ENCODE data around the gene TLE4.

TLE4 gene

DNA sequence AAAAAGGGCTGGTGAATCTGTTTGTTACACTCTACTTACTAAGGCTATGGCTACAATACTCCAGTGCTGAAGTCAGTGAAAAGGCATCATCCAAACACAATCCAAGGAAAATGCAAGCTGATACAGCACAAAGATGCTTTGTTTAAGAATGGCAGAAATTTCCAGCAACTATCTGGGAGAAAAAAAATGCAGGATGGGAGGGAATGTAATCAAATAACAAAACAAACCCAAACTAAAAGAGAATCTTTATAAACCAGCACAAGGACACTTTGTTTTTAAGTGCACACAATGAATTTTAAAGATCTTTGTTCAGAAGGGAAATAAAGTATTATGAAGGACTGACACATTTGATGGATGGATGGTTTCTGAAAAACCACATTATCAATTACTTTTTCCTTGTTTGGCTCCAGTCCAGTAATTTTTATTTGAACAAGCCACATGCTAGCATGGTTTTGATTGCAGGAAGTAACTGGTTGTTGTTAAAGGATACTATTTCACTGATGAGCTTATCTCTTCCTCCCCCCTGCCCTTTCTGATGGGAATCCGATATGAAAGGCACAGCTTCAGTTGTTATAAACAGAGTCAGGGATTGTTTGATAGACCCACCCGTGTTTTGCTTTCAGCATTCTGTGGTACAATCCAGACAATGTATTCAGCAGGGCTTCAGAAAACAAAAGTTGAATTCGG is 12.1 kb upstream of the TLE4 start:
- DNase-seq (ENCODE audit: insufficient read length) (no peak), FAIRE-seq (no peak)
- TF ChIP-seq POLR2AphosphoS5 (IDR thresholded peaks at IDR 0.05; ENCODE audit: low read depth, low read length) (no peak), TAF1 (IDR thresholded peaks at IDR 0.05; ENCODE audit: borderline replicate concordance, low read depth, low read length) (no peak), POLR2A (IDR thresholded peaks at IDR 0.05; ENCODE audit: low read depth, low read length) (no peak)

DNA sequence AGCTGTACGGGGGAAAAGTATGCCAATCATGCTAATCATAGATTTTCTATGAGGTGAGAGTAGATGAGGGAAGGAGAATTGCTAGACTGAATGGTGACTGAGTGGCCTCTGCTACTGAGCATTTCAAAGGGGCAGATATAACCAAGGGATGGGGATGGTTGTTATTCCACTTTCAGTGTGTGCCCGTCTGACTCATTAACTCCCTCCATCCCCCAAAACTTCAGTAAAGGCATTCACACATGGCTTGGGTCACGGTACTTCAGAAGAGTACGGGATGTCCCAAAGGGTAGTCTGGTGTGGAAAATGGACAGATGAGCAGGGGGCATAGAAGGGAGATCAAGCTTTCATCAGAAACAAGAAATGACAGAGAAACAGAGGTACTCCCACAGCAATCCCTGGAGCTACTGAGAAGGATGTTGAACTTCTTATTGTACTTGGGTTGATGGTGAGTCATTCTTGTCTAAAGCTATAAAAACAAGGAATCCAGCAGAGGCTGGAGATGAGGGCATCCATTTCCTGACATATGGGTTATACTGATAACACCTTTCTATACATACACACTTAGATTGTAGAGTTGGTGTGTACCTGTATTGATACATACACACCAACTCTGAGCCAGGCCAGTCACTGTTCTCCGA is 8.9 kb upstream of the TLE4 start:
- DNase-seq (ENCODE audit: insufficient read length) = no peak
- TF ChIP-seq TAF1 (IDR thresholded peaks at IDR 0.05; ENCODE audit: borderline replicate concordance, low read depth, low read length) (no peak), POLR2A (IDR thresholded peaks at IDR 0.05; ENCODE audit: low read depth, low read length) (no peak), POLR2AphosphoS5 (IDR thresholded peaks at IDR 0.05; ENCODE audit: low read depth, low read length) (no peak)
- FAIRE-seq = no peak

DNA sequence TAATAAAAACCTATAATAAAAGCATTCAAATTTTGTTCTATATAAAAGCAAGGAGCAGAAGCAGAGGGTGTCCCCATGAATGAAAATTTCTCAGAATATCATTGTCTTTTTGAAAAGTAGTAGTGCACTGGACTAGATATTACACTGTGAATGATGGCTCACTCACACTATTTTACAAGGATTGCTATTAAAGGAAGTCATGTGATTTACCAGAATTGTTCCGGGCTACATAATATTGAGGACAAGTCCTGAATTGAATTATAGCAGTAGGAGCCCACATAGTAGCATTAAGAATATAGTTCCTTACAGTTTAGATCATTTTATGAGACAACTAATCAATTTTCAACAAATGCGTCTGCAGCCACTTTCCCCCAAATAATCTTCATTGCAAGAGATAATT is 7.7 kb upstream of the TLE4 start:
- TF ChIP-seq TAF1 (IDR thresholded peaks at IDR 0.05; ENCODE audit: borderline replicate concordance, low read depth, low read length) (no peak), POLR2A (IDR thresholded peaks at IDR 0.05; ENCODE audit: low read depth, low read length) (no peak), POLR2AphosphoS5 (IDR thresholded peaks at IDR 0.05; ENCODE audit: low read depth, low read length) (no peak)
- no peak for FAIRE-seq
- no peak for DNase-seq (ENCODE audit: insufficient read length)

DNA sequence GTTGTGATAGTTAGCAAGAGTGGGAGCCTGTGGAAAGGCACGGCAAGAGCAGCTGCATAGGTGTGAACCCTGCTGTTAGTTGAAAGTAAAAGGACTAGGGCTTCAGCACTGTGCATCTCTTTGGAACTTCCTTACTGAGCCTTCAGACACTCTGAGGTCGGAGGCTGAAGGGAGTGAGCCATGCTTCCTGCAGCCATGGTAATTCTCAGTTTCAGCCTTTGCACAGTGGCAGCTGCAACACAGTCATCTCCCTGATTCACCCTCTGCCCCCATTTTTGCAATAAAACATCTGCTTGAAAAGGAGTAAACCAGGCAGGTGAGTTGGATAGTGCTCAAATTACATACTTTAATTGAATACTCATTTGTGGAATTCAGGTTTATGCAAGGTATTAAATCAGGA is 6.5 kb upstream of the TLE4 start:
- FAIRE-seq (no peak), DNase-seq (ENCODE audit: insufficient read length) (no peak)

DNA sequence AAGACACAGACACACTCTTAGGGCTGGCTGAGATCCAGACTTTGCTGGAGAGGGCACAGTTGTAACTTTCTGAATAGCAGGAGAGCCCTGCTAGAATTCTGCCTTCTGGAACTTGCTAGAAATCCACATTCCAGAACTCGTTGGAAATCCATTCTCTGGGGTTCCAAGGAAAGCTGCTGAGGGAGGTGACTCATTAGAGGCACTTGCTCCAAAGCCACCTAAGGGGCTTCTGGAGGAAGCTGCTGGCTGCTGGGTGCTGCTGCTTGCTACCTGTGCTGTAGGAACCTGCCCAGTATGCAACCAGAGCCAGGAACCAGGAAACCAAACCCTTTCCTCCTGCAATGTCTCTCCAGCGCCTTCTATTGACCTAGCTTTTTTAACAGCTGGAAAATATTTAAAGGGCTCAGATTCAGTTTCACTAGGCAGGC is 4.1 kb upstream of the TLE4 start:
- TF ChIP-seq TAF1 (IDR thresholded peaks at IDR 0.05; ENCODE audit: borderline replicate concordance, low read depth, low read length) = no peak
- TF ChIP-seq POLR2AphosphoS5 (IDR thresholded peaks at IDR 0.05; ENCODE audit: low read depth, low read length) = no peak
- TF ChIP-seq POLR2A (IDR thresholded peaks at IDR 0.05; ENCODE audit: low read depth, low read length) = no peak
- DNase-seq (ENCODE audit: insufficient read length) = no peak
- FAIRE-seq = no peak

More for the DNA sequence above, 6.5 kb upstream of the TLE4 start:
- TF ChIP-seq TAF1 (IDR thresholded peaks at IDR 0.05; ENCODE audit: borderline replicate concordance, low read depth, low read length) (no peak), POLR2AphosphoS5 (IDR thresholded peaks at IDR 0.05; ENCODE audit: low read depth, low read length) (no peak), POLR2A (IDR thresholded peaks at IDR 0.05; ENCODE audit: low read depth, low read length) (no peak)

DNA sequence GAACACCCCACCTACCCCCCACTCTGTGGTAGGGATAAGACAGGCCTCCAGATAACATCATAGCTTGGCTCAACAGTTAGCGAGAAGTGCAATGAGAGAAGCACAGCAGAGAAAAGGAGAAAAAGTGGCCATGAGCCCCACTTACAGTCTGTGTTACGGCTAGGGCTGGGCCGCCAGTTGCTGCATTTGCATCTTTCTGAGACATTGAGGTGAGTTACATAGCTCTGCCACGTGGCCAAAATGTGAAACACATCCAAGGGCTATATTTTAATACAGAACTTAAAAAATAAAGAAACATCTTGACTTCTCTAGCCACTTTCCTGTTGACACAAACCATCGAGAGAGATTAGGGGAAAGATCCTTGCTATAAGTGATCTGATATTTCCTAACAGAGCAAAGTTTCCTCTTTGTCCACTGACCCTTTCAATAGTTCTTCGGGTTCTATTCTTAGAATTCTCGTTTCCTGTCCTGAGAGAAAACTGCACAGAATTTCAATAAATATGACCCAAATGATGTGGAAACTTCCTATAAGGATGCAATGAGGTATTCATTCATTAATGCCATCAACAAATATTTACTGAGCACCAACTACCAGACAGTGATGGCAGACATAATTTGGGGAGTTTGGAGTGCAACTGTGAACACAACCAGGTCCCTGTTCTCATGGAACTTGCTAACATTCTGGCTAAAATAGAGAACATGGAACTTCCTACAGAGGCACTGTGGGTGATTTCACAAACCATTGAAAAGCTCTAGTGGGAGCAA is 3.2 kb upstream of the TLE4 start:
- TF ChIP-seq POLR2AphosphoS5 (IDR thresholded peaks at IDR 0.05; ENCODE audit: low read depth, low read length) (no peak), TAF1 (IDR thresholded peaks at IDR 0.05; ENCODE audit: borderline replicate concordance, low read depth, low read length) (no peak), POLR2A (IDR thresholded peaks at IDR 0.05; ENCODE audit: low read depth, low read length) (no peak)
- DNase-seq (ENCODE audit: insufficient read length) (no peak), FAIRE-seq (no peak)

DNA sequence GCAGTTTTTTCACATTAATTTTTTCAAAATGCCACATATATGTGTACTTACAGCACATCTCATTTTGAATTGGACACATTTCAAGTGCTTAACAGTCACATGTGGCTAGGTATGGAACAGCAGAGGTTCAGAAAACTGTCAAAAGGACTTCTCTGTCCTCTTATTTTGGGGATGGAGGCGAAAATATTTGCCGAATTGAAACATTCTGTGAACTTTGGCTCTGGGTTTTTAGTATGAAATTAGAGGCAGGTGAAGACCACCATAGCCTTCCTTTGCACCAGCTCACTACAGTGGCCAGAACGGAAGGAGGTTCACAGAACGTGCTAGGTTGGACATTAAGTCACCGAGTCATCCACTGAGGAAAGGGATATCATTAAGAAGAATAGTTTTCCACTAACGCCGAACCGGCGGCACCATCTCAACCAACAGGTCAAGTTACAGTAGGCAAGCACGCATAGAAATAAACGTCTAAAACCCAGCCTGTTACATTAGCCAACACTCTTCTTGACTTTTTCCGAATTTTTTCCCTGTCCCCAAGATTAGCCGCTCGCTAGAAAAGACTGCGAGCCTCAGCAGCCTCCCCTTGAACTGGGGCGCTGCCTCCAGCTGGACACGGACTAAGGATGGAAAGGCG is 1.8 kb upstream of the TLE4 start:
- TF ChIP-seq POLR2A (IDR thresholded peaks at IDR 0.05; ENCODE audit: low read depth, low read length) (no peak), TAF1 (IDR thresholded peaks at IDR 0.05; ENCODE audit: borderline replicate concordance, low read depth, low read length) (no peak), POLR2AphosphoS5 (IDR thresholded peaks at IDR 0.05; ENCODE audit: low read depth, low read length) (no peak)
- no peak for FAIRE-seq
- DNase-seq (ENCODE audit: insufficient read length) = no peak

DNA sequence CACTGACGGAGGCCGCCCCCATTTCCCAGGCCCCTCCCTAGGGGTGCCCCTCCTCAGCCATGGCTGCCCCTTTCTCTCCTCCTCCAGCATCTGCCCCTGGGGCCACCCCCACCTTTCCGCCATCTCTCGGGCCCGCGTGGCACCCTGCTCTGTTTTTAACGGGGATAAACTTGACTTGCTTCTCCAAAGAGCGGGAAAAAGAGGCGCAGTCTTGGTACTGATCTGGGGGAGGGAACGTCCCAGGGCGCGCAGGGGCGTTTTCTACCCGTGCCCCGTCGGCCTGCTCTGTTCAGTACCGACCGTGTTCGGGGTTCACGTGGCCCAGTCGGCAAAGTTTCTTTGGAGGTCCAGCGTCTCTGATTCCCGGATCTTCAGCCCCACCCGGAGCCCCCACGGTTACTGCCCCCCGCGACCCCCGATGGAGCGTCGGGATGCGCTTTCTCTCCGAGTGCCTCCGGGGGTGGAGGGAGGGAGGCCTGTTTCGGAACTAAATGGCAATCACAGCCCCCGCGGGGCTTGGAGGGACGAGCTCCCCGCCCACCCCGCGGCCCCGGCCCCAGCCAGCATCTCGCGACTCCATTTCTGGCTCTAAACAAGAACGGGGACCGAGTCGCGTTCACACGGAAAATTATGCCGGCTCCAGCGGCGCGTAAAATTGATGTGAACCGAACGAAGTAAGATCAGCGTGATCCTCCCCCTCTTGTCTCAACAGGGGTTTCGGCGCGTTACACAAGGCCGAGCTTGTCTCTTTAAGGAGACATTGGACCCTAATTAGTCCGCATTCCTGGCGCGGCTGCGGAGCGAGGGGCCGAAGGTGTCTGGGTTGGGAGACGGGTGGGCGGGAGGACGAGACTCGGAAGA is 1.1 kb upstream of the TLE4 start:
- peak; percentile 16 for DNase-seq (ENCODE audit: insufficient read length)
- TF ChIP-seq POLR2A (IDR thresholded peaks at IDR 0.05; ENCODE audit: low read depth, low read length) (no peak), TAF1 (IDR thresholded peaks at IDR 0.05; ENCODE audit: borderline replicate concordance, low read depth, low read length) (no peak), POLR2AphosphoS5 (IDR thresholded peaks at IDR 0.05; ENCODE audit: low read depth, low read length) (no peak)
- FAIRE-seq = no peak

DNA sequence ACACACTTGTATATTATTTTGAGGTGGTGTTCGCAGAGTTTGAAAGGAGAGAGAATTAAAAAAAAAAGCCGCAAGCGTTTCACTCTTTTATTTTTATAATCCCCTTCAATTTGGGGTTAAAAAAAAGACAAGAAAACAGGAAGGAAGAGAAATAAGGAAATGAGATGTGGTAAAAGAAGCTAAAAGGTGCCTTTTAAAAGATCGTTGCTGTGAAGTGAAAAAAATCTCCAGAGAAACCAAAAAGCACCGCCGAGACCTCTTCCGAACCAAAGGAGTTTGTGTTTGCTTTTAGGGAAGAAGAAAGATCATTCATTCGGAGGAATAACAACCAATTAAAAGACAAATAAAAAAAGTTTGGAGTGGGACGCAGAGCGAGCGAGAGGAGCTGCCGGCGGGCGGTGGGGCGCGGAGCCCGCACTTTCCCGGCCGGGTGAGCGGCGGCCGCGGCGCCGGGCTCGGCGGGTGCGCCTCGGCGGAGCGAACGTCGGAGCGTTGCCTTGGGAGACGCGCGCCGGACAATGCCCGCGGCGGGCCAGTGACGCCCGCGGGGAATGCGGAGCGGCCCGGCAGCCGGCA is 355 bp downstream of the TLE4 start:
- DNase-seq (ENCODE audit: insufficient read length) (no peak), FAIRE-seq (no peak)
- TF ChIP-seq POLR2A (IDR thresholded peaks at IDR 0.05; ENCODE audit: low read depth, low read length) (no peak; the same call in 1 of the 2 replicates), POLR2AphosphoS5 (IDR thresholded peaks at IDR 0.05; ENCODE audit: low read depth, low read length) (no peak), TAF1 (IDR thresholded peaks at IDR 0.05; ENCODE audit: borderline replicate concordance, low read depth, low read length) (no peak)
